HG03558 (cell line): Measurements from ENCODE around the gene ECE2.
"Not testable (repeated sequence)": the region's sequence is repeated elsewhere in the genome, so short reads cannot be mapped to it uniquely, and the experiment has no call there.

Experiments
- ATAC-seq: cut with Tn5 transposase; IDR thresholded peaks from one replicate; pipeline ENCODE4 v1.9.1; 2021; ENCODE audit warnings: moderate number of reproducible peaks; ENCODE audit not compliant: unreplicated experiment; ENCODE audit errors: extremely low read depth

Gene ECE2

DNA sequence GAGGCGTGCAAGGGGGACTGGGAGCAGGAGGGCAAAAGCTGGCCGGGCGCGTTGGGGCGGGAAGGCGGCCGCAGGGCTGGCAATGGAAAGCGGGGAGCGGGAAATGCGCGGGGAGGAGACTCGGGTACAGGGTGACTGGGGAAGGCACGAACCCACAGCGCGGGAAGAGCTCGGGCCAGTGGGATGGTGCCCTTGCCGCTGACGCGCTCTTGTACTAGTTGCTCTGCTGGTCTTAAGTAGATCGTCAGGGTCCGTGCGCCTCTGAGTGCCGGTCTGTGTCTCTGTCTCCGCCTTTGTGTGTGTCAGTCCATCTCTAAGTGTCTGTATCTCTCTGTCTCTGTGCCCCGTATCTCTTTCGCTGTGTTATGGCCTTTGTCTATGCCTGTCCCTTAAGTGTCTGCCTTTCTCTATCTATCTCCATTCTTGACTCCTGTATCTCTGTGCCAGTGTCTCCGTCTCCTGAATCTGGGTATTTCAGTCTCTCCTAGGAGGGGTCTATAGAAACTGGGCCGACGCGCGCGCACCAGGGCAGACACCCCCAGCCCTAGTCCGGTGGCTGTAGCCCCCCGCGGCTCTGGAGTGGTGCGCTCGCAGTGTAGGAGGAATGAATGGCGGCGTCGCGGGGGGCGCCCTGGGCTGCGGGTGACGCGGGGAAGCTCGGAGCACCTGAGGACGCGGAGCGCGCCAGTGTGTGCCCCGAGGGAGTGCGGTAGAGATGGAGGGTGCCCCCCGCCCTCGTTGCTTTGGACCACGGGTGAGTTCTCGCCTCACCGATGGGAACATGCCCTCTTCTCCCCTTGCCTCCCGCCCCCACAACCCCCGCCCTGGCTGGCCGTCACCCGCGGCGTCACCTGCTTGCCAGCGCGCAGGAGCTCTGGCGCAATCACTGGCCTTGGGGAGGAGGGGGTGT lies 13.7 kb upstream of the ECE2 start:
- no peak for ATAC-seq

DNA sequence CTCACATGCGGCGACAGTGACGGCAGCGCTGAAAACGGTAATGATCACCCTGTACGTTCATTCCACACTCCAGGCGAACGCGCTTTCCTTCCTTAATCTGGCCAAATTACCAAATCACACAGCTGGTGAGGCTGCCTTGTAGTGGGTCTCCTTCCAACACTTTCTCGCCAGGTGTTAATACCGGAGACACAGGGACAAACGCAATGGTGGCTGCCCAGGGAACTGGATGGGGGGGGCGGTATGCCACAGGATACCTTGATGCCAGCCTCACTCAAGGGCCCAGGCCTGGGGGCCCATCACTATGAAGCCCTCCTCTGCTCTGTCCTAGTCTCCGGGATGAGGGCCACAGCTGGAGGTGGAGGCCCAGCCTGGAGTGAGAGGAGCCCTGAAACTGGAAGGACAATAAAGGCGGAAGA lies 13.1 kb upstream of the ECE2 start:
- no peak for ATAC-seq

DNA sequence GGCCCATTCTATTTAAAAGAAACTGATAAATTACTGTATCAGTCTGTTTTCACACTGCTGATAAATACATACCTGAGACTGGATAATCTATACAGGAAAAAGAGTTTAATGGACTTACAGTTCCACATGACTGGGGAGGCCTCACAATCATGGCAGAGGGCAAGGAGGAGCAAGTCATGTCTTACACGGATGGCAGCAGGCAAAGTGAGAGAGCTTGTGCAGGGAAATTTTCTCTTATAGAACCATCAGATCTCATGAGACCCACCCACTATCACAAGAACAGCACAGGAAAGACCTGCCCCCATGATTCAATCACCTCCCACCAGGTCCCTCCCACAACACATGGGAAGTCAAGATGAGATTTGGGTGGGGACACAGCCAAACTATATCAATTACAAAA lies 8.6 kb upstream of the ECE2 start:
- not testable (repeated sequence) for ATAC-seq

DNA sequence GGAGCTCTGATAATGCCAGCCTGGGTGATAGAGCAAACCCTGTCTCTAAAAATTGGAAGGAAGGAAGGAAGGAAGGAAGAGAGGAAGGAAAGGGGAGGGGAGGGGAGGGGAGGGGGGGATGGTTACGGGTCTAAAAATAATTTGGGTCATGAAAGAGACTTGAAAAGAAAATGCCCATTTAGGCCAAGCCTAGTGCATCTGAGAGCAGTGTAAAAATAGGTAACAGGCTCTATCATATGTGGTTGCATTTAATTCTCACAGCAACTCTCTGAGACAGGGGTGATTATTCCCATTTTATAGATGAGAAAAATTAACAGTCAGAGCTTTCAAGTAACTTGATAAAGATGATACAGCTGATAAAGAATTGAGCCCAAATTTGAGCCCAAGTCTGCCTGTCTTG lies 3.6 kb upstream of the ECE2 start:
- ATAC-seq, result no peak

DNA sequence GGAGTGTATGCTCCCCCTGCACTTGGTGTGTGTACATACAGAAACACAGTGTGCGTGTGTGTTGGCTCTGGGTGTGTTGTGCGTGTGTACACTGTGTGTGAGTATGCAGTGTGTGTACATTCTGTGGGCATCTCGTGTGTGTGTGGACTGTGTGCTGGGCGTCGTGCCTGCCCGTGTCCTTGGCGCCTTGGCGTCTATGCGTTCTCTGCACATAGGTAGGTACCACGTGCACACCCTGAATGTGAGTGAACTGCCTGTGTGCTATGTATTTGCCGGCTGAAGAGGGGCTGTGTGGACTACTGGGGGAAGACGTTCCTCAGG lies 481 bp upstream of the ECE2 start:
- no peak for ATAC-seq

DNA sequence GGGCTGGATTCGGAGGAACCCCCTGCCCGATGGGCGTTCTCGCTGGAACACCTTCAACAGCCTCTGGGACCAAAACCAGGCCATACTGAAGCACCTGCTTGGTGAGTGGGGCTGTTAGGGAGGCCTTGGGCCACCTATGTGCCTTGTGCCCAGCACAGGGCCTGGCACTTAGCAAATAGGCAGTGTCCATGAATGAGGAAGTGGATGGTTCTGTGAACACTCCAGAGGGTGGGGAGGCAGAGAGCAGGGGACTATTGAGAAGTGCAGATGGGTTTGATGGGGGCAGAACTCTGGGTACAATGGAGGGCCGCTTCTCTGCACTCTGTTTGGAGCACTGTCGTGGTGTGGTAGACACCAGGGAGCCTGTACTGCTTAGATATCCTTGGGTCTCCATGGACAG lies 1.5 kb downstream of the ECE2 start:
- ATAC-seq, result no peak

DNA sequence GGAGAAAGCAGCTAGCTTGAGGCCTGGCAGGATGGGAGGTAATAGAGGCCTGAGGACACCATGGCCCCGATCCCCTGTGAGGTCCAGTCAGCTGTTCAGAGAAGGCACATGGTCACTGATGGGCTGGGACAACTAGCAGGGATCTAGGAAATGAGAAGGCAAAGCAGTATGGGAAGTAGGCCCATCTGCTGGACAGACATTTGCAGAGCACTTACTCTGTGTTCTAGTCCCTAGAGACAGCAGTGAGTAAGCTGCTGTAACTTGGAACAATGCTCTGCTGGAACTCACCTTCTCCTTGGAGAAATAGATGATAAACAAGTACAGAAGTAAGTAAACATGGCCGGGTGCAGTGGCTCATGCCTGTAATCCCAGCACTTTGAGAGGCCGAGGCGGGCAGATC lies 7.1 kb downstream of the ECE2 start:
- ATAC-seq, result no peak

DNA sequence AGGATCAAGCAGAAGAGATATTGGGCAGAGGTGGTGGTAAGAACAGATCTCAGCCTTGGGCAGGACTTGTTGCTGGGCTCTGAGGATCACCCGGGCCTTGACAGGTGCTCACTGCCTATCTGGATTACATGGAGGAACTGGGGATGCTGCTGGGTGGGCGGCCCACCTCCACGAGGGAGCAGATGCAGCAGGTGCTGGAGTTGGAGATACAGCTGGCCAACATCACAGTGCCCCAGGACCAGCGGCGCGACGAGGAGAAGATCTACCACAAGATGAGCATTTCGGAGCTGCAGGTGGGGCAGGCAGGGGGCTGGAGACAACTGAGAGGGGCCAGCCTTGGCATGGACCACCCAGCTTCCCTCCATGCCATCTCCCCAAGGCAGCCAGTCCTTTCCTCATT lies 7.9 kb downstream of the ECE2 start:
- no peak for ATAC-seq

DNA sequence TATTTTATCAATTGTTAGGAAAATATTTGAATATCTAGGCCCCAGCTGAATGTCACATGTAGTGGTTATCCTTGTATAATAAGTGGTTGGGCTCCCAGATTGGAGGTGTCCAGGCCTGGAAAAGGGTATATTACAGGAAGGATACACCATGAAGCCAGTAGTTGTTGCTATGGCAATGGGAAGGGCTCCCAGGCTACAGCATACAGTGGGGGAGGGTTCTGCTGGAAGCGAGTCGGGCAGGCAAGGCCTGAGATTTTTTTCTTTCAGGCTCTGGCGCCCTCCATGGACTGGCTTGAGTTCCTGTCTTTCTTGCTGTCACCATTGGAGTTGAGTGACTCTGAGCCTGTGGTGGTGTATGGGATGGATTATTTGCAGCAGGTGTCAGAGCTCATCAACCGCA lies 8.9 kb downstream of the ECE2 start:
- ATAC-seq, result no peak

DNA sequence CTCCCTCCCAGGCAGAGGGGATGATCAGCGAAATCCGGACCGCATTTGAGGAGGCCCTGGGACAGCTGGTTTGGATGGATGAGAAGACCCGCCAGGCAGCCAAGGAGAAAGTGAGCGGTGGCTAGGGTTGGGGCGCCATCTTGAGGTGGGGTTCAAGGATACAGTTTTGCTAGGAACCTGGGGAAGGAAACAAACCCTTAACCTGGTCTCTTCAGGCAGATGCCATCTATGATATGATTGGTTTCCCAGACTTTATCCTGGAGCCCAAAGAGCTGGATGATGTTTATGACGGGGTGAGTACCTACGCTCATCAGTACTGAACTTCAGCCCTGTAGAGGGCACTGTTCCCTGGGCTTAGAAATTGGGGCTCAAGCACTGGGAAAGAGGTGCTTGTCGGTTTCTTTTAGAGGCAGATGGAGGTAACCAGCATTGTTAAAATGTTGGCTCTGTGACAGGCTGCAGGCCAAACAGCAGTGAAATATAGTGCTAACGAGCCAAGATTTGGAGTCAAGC lies 13.7 kb downstream of the ECE2 start:
- ATAC-seq, result no peak

DNA sequence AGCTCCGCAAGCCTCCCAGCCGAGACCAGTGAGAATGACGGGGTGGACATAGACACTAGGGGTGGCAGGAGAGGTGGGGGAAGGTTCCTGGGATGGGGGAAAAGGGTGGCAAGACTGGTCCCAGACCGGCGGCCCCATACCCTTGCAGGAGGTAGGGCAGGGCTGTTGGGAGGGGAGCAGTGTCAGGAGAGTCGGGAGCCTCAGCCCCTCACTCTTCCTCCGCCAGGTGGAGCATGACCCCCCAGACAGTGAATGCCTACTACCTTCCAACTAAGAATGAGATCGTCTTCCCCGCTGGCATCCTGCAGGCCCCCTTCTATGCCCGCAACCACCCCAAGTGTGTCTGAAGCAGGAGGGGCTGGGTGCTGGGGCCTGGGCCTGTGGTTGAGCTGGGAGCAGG lies 14.5 kb downstream of the ECE2 start:
- no peak for ATAC-seq

DNA sequence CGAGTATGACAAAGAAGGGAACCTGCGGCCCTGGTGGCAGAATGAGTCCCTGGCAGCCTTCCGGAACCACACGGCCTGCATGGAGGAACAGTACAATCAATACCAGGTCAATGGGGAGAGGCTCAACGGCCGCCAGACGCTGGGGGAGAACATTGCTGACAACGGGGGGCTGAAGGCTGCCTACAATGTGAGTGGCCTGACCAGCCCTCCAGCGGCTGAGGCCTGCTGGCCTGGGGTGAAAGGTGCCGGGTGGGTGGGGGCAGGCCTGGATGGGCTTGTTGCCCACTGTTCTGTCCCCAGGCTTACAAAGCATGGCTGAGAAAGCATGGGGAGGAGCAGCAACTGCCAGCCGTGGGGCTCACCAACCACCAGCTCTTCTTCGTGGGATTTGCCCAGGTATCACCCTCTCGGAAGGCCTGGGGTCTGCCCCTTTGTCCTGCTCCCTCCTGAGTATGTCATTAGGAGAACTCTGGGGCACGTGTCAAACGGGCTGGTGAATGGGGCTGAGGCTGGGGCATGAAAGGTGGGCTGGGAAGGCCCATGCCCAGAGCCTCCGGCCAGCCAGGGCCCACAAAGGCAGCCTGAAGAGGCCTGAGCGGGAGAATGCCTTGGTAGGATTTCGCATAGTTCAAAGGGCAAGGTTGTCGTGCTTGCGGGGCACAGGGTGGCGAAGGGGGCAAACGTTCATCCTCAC lies 15.4 kb downstream of the ECE2 start:
- ATAC-seq, result no peak

DNA sequence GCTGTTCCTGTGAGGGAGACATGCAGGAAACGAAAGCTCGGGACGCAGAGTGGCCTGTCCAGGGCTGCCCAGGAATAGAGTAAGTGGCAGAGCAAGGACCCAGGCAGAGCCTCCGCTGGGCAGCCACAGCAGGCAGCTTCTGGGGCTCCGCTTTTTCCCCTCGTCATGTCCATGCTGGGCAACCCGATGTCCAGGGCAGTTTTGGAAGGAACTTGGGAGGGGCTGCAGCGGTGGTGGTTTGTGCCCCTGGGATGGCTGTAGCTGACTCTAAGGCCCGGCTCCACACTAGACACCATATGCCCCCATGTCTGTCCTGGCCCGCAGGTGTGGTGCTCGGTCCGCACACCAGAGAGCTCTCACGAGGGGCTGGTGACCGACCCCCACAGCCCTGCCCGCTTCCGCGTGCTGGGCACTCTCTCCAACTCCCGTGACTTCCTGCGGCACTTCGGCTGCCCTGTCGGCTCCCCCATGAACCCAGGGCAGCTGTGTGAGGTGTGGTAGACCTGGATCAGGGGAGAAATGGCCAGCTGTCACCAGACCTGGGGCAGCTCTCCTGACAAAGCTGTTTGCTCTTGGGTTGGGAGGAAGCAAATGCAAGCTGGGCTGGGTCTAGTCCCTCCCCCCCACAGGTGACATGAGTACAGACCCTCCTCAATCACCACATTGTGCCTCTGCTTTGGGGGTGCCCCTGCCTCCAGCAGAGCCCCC lies 16.1 kb downstream of the ECE2 start:
- ATAC-seq, result no peak

DNA sequence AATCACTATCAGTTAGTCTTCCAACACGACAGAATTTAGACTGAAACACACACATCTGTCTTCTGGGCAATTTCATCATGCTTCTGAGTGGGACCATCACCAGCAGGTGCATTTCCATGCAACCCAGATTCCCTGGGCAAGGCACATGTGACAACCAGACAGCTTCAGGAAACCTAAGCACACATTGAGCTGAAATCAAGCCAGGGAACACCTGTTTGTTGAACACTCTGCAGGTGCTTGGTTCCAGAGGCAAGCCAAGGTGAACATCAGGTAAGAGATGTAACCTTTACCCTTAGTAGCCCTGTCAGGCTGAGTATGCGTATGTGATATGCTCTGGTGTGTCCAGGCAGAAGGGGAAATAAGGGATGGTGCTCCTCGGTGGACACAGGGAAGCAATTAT lies 19.9 kb downstream of the ECE2 start:
- no peak for ATAC-seq

DNA sequence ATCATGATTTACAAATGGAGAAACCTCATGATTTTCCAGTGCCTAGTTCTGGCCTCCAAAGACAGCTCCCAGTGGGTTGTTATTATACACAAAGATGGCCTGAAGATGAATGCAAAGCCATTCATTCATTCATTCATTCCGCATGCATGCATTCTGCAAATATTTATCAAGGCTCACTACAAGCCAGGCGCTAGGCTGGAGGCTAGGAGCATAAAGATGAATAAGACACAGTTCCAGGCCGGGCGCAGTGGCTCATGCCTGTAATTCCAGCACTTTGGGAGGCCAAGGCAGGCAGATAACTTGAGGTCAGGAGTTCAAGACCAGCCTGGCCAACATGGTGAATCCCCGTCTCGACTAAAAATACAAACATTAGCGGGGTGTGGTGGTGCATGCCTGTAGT lies 20.8 kb downstream of the ECE2 start:
- no peak for ATAC-seq

DNA sequence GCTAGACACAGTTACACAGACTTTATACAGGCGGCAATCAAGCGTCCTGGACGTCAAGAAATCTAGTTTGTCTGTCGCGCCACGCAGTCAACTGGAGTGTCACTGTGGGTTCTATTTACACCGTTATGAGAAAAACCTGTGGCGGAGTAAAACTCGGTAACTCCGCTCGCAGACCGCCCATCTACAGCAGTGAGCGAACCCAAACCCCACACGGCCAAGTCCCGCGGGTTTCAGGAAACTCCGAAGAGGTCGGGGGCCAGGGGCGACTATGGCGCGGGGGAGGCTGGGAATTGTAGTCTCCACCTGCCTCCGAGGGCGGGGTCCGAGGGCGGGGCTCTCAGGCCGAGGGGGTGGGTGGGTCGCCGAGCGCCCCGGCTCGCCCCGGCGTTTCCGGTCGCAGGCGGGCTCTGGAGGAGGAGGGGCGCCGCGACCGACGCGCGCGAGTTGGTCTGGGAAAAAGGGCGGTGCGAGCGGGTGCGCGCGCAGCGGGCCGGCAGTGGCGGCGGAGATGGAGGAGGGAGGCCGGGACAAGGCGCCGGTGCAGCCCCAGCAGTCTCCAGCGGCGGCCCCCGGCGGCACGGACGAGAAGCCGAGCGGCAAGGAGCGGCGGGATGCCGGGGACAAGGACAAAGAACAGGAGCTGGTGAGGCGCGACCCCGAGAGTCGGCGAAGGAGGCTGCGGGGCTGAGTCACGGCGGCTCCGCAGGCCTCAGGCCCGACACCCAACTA lies 23.1 kb downstream of the ECE2 start, which contains the start of gene PSMD2:
Gene PSMD2, plus strand, starts transcription at position 483 of the 729 bp plus-strand sequence. Its CDS starts 26 bp downstream, at position 509.
- peak; percentile 81 for ATAC-seq

DNA sequence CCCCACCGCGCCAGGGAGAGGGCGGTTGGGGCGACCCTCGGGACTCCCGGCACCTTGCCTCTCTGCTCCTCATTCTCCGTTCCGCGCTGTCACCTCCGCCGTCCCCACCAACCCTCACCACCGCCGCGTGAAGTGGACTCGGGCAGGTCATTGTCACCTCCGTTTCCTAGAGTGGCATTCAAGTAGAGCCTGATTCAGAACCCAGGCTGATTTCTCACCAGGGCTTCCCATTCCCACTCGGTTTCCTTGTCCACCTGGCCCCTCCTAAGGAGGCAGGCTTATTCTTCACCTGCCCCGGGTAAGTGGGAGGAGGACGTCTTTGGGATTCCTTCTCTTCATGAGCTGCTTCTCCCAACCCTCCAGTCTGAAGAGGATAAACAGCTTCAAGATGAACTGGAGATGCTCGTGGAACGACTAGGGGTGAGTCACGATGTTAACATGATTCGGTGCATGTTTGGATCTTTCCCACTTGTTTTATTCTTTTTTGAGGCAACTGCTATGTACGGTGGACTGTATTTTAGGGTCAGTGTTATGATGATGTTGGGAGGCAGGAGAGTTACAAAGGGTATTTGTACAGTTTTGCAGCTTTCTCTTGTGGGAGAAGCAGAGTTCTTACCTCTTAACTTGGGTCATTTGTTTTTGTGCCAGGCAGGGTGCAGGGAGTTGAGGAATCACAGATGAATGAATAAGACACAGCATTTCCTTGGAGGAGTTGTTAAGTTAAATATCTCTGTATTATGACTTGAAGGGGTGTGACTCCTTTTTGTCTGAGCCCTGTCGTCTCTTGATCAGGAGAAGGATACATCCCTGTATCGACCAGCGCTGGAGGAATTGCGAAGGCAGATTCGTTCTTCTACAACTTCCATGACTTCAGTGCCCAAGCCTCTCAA lies 23.9 kb downstream of the ECE2 start:
- ATAC-seq, result no peak

DNA sequence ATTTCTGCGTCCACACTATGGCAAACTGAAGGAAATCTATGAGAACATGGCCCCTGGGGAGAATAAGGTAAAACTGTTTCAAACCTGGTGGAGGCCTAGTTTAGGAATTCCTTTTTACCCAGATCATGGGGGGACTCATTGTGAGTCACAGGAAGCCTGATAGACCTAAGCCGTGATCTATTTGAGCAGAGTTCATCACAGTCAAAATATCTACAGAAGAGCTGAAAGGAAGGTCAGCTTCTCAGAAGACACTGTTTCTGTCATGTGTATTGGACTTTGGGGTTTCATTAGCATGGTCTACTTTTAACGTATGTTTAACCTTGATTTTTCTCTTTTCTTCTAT lies 24.5 kb downstream of the ECE2 start:
- no peak for ATAC-seq

DNA sequence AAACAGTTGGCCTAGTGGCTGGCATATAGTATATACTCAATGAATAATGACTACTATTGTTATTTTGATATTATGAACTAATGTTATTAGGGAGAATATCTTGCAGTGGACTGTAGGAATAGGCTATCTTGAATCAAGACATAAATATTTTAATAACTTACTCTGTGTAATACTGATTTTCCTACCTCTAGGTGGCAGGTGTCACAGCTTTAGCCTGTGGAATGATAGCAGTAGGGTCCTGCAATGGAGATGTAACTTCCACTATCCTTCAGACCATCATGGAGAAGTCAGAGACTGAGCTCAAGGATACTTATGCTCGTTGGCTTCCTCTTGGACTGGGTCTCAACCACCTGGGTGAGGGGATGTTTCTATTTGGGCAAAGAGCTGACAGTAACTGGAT lies 29.8 kb downstream of the ECE2 start:
- no peak for ATAC-seq
